HG03025 (cell line): Measurements from ENCODE around the gene ATXN7L2.

Source experiments
- ATAC-seq: cut with Tn5 transposase; IDR thresholded peaks from one replicate; pipeline ENCODE4 v1.9.1; 2021; ENCODE audit warnings: mild to moderate bottlenecking, moderate library complexity; ENCODE audit not compliant: unreplicated experiment, low FRiP score

ATXN7L2 gene

DNA sequence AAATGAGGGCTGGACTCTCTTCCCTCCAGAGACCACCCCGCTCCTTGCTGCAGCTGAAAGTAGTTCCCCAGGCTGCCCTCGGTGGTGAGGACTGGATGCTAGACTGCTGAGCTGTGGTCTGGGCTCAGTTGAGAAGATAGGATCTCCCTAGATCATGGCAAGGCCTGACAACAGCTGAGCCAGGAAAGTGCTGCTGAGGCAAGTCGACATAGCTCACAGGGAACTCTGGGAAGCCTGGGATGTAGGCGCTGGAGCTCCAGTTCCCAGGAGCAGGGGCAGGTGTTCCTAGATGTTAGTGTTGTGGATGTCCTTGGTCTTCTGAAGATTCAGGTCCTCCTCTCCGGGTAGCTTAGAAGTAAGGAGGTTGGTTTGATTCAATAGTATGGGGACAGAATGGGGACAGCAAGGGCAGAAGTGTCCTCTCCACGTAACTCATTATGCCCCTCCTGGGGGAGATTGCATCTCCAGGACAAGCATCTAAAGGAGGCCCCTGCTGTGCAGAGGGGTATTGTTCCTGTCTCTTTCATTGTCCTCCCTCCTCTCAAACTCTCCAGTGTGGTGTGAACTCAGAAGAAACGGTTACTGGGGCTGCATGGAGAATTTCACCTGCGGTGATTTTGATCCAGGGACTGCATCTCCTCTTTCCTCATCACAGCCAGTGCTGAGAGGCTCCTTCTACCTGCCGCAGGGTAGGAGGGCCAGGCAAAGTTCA, 13.9 kb downstream of the ATXN7L2 start:
- ATAC-seq: no peak

DNA sequence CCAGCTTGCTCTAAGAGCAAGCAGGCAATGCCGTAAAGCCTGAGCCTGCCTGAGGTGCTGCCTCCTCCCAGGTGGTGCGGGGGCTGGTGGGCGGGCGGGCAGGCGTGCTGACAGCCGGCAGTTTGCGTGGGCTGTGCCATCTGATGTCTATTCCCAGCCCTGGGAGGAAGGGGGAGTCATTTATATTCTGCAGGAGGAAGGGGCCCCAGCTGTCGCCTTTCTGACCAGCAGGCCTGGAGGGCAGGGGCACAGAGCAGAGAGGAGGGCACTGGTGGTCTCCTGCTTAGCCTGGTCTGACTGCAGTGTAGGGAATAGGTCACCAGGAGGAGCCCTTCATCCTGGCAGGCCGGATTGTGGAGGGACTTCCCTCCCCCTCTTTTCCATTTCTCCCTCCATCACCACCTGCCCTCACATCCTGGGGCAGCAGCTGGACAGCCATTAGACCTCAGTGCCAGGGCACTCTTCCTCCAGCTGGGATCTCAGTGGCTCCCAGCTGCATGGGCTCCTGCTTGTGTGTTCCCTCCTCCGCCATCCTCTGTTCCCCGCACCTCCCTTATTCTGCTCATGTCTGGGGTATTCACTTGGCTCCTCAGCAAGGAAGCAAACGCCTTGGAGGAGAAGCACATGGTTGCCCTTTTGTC, 14.6 kb downstream of the ATXN7L2 start:
- no peak for ATAC-seq

DNA sequence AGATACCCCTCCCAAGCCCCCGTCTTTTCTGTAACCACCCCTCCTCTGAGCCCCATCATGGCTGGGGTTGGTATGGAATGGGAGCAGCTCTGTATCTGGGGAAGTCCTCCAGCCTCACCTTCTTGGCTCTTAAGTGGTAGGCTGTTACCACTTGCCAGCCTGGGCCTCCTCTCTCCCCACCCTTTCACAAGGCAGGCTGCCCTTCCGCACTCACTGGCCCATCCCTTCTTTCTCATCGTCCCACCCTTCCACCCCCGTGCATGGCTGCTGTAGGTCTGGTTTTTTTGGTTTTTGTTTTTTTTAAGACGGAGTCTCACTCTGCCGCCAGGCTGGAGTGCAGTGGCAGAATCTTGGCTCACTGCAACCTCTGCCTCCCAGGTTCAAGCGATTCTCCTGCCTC, 15.4 kb downstream of the ATXN7L2 start:
- no peak for ATAC-seq

DNA sequence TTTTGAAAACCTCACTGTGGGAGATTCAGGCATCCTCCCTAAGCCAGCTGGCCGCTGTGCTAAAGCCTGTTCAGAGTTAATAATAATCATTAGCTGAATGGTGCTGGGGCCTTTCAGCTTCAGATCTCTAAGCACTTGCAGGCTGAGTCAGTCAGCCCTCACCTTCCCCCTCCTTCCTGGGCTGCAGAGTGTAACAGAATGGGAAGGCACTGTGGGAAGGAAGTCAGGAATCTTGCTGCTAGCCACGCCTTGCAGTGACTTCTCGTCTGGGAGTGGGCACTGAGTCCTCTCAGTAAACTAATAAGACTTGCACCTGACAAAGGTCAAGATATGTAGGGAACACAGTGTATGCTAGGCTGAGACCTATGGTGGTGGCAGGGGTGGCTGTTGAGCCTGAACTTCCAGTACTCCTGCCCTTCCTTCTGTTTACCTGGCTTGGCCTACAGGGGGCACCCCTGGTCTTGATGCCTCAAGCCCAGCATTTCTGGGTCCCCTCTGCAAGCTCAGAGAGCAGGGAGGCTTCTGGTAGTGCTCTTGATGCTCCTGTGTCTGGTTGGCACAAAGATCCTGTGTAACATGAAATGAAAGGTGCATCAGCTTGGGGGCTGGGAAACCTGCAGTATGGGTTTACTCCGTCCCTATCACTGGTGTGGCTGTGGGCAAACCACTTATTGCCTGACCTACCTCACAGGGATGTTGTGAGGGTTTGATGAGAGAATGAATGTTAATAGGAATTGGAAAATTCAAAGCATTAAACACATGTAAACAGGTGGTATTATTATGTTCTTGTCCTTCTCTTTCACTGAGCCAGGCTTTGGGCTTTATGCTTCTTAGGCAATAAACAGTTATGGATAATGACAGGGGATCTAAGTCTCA, 16.2 kb downstream of the ATXN7L2 start:
- ATAC-seq: no peak

DNA sequence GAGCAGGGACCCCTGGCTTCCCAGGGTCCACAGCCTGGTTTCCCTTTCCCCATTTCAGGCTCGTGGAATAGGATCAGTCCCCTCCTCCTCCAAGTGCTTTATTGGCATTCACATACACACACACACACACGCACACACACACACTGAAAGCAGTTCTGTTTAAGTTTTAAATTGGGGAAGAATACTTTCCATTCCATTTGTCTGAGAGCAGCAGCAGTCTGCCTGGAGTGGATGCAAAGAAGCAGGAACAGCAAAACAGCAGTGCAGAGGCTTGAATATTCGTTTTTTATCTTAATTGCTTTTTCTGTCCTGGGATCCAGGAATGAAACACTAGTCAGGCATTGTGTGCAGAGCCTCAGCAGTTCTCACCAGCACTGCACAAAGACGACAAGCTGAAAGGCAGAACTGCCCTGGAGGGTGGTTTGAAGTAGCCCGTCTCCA, 17.3 kb downstream of the ATXN7L2 start:
- ATAC-seq: no peak

DNA sequence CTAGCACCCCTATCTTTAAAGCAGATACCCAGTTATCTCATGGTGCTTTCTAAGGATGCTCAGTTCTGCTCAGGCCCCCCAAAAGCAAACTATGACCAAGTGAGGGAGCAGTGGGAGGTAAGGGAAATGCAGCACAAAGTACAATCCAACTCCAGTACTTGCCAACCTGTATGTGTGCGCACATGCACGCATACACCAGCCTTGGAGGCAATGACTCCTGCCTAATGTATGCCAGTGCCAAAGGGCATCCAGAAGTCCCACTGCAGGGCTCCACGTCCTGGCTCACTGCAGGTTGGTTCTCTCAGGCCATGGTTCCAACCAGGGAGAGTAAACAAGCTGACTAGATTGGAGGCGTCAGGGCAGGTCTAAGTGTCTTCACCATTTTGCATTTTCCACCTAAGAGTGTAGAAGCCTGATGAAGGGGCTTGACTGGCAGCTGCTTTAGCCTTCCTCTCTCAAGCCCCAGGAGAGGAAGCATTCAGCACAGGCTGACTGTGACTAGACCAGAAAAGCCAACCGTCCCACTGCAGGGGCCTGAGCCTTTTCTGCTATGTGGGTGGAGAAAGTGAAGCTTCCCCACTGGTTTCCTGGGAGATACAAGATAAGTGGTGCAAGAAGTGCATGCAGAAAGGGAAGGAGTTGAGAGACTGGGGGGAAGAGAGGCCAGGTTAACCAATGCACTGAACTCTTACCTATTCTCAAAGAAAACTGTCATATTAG, 18.1 kb downstream of the ATXN7L2 start:
- no peak for ATAC-seq

DNA sequence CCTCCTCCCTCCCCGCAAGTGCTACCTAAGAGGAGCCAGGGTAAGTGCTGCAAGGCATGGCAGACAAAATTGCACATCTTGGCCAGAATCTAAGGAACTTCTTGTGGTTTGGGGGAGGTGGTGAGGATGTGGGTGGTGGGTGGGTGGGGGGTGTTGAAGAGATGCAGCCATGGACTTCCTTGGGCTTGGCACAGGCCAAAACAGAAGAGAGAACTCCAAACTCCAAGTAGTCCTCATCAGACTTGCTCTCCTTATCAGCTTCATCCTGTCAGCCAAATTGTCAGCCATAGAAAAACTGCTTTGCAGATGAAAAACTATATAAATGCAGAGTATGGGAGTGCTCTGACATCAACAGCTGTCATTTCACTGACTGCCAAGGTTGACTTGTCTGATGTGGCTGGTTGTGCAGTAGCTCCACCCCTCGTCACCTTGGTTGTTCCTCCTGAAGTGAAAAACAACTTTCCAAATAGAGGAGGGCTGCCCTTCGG, 18.7 kb downstream of the ATXN7L2 start:
- no peak for ATAC-seq

DNA sequence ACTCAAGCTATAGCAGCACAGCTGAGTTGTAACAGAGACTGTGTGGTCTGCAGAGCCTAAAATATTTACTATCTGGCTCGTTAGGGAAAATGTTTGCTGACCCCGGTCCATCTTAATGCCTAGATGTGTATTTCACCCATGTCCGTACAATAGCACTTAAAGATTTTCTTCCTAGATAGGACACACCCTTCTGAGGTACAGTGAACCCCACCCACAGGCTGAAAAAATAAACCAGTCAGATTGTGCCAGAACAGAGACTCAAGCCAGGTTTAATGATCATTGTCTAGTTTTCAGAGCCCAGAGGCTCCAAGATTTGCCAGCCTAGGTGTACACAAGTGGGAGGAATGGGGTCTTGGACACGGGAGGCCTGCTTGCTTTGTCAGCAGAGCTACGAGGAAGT, 20.2 kb downstream of the ATXN7L2 start:
- no peak for ATAC-seq

DNA sequence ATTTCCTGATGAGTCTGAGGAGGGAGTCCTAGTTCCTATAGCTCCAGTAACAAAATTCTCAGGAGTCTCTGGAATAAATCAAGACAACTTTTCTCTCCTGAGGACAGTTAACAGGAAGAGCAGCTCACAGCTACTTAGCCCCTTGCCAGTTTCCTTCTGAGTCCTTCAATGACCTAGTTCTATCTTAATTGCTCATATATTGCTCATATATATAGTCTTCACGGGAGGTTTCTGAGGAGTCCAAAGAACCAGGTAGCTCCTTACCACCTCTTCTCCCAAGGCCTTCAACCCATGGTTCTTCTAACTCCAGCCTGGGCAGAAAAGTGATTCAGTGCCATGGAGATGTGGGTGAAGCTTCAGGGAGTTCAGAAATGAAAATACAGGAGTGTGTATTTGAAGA, 21.3 kb downstream of the ATXN7L2 start:
- no peak for ATAC-seq

DNA sequence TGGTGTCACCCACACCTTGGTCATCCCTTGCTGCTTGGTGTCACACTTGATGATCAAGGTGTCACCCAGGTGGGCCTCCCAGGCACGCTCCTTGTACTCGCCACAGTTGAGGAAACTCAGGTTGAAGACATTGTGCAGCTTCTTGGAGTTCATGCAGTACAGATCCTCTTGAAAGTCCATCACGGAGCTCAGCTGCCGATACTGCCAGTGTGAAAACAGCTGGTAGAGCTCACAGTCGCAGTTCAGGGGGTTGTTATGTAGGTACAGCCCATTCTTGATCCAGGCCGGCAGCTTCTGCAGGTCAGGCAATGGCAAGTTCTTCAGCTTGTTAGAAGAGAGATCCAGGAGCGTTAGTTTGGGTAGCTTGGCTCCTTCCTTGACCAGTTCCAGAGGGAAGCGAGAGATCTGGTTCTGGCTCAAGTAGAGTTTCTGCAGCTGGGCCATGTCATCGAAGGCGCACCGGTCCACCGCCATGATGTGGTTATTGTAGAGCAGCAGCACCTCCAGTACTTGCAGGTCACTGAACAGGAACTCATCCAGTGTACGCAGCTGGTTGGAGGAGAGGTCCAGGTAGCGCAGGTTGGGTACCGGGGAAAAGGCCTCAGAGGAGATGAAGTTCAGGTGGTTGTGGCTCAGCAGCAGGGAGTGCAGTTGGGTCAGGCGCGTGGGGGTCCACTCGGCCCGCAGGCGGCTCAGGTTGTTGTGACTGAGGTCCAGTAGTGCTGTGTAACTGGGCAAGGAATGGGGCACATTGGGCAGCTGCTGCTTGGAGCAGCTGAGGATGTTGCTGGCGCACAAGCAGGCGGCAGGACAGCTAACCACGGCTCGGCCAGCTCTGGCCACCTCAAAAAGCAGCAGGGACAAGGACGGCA, 24.5 kb downstream of the ATXN7L2 start:
- ATAC-seq: no peak

DNA sequence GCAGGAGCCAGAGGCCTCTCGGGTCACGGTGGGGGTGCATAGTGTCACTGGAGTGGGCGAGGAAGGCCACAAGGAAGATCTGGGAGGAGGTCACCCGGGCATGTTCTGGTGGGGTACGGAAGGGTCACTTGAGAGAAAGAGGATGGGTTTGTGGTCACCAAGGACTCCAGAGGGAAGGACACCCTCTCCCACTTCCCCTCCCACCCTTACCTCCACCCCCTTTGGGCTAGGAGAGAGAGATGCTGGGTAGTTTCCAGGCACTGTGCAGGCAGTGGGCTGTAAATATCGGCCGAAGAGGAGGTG, 25.1 kb downstream of the ATXN7L2 start:
- ATAC-seq: no peak

DNA sequence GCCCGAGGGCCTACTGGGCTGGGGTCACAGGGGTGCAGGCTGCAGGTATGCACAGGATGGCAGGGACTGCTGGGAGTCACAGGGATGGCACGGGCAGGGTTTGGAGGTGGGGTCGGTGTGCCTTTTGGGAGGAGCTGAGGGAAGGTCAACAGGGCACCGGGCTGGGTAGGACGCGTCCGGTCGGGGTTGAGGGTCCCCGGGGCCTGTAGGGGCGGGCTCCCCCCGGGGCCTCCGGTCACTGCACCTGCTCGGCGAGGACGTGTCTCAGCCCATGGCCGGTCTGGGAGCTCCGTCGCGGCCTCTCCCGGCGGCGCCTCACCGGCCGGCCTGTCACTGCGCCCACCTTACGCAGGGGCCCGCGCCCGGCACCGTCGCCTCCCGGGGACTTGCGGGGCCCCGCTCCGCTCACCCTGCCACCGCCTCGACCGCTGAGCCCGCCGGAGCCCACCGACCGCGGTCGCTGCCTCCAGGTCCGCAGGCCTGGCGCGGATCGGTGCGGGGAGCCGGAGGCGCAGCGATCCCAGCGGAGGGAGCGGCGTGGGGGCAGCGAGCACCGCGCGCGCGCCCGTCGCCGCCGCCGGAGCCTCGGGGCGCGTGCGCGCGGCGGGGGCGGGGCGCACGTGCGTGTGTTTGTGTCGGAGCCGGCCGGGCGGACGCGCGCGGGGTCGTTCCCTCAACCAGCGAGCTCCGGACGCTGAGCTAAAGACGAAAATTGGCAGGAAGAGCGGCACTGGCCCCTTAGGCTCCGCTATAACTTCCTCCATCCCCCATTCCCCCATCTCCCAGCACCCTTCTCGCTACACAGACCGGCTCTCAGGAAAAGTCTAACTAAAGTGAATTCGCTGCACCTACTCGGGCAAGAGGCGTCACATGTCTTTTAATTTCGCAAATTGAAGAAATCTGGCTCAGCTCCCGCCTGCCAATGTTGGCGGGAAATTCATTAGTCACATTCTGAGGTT, 25.8 kb downstream of the ATXN7L2 start, which contains the start of gene AMIGO1:
Gene AMIGO1 (minus strand): TSS at position 552 of the 959 bp plus-strand sequence. CDS start 815 bp downstream, outside the sequence.
- no peak for ATAC-seq

DNA sequence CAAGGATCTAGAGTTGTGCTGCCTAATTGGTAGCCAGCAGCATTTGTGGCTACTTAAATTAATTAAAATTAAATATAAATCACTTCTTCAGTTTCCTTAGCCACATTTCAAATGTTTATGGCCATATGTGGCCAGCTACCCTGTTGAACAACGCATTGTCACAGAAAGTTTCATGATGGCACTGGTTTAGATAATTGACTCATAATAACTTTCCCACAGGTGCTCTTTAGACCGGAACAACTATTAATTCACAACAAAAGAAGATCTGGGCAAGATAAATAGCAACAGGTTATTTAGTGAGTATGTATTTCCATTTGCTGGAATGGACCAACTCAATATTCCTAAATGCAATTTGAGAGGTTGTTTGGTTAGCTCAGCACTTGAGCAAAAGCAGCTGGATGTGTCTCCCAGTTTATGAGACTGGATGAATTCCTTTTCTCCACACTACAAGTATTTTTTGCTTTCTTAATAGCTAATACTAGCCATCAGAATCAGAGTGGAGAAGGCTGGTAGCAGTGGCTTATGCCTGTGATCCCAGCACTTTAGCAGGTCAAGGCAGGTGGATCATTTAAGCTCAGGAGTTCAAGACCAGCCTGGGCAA, 29.5 kb downstream of the ATXN7L2 start:
- ATAC-seq: no peak

DNA sequence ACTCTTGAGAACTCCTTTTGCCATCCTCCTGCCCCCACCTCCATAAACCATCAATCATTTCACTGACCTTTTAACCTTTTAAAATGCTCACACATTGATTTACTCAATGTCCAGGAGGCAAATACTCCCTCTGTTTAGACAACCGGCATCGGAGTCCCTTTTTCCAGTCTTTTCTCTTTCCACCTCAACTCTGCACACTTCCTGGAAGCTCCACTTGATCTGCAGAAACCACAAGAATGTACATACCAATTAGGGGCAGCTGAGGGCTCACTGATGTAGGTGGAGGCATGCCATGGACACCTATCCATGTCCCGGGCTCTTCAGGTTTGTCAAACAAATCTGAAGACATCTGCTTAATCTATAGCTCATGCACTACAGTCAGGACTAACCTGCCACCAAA, 31.1 kb downstream of the ATXN7L2 start:
- ATAC-seq: no peak

DNA sequence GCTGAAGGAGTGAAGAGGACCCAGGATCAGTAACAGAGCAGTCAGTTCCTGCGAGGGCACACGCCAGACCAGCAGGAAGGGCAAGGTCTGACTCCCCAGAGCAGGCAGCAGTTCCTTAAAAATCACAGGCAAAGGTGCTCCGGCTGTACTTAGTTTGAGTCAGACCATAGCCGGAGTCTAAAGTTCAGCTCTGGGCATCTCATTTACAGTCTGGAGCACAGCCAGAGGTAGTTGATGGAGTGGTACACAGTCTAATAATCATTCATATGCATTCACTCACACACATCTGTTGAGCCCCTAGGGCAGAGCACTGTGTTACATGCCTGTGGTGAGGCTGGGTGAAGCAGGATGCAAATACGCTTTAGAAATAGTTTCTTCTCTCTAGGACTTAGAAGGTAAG, 33.2 kb downstream of the ATXN7L2 start:
- no peak for ATAC-seq

DNA sequence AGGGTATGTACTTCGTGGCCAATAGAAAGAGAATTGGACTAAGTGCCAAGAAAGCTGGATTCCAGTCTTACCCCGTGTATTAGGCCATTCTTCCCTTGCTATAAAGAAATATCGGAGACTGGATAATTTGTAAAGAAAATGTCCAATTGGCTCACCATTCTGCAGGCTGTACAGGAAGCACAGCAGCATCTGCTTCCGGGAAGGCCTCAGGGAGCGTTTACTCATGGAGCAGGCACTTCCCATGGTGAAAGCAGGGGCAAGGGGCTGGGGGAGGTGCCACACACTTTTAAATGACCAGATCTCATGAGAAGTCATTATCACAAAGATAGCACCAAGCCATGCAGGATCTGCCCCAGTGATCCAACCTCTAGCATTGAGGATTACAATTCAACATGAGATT, 33.6 kb downstream of the ATXN7L2 start:
- ATAC-seq: no peak

DNA sequence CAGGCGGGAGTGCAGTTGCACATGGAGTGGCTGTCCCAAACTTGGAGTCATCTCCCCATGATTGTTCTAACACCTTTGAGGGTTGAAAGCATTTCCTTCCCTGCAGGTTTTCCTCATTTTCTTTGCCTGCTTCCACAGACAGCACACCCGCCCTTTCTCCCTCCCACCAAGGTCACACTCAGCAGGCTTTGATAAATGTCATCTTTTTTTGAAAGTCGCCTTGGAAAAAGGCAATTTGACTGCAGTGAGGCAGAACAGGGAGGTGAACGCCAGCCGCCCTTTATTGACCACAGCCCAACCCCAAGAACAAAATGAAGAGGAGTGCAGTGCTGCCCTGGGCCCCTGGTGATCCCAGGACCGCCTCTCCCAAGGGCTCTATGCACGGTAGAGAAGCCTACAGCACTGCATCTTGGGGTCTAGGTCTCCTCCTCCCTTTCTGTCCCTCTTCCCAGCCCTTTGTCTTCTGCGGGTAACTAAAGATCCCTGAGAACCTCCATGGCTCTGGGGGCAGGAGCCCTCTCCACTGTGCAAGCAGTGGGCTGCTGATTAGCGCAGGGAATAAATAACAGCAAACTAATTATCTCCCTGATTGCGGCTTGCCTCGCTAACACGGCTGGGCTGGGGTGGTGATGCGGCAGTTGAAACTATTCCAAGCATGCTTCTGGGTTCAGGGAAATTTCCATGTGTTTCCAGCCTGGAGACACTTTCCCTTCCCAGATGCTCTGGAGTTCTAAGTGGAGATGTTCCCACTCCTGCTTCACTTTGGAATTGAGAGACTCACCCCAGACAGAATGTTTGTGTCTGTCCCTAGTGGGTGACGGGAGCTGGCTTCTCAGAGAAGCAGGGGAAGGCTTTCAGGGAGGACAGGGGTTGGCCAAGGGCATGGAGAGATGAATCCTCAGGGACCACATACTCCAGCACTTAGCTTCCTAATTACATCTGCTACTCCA, 37.6 kb downstream of the ATXN7L2 start:
- no peak for ATAC-seq
